ENCODE data around the gene CALY. TPM values are rescaled to one million over a fixed set of nuclear protein-coding genes. Genes with fewer than 3 reads are reported as not detected.
"Not testable (repeated sequence)": the region's sequence is repeated elsewhere in the genome, so short reads cannot be mapped to it uniquely, and the experiment has no call there.

The CALY gene
- total RNA-seq, 2 experiments from 2014 or later, result 3.8 to 3.9 TPM

GRCh38 chr10:133320852-133321422 lies 15.8 kb downstream of the CALY start:
- H3K4me3 ChIP-seq (ENCODE audit: low read length); DNase-seq; ATAC-seq (ENCODE audit: poor library complexity); POLR2A ChIA-PET; H3K9me3 Mint-ChIP-seq; H3K36me3 ChIP-seq (ENCODE audit: insufficient read depth, low read length); H3K27ac Mint-ChIP-seq; H3K27me3 ChIP-seq (ENCODE audit: control insufficient read depth in 1 of 2, insufficient read depth in 2 of 2, low read length in 2 of 2); H3K27ac ChIP-seq (ENCODE audit: low read depth in 1 of 2, low read length in 2 of 2); H3K36me3 Mint-ChIP-seq (ENCODE audit: low read depth); intact Hi-C loops (cut with DNase I, micrococcal nuclease); H3K4me3 Mint-ChIP-seq: not testable (repeated sequence)
- H3K27me3 Mint-ChIP-seq, result peaks cover 17% of the 10 kb centered on the region
- H3K4me1 ChIP-seq (ENCODE audit: insufficient read depth, low read length), result peaks cover 28% of the 10 kb centered on the region
- H3K4me1 Mint-ChIP-seq (ENCODE audit: low read depth), result peaks cover 13% of the 10 kb centered on the region
- H3K9me3 ChIP-seq (ENCODE audit: control insufficient read depth in 1 of 2, insufficient read depth in 1 of 2, low read length in 2 of 2), result peaks cover 0 to 12% of the 10 kb centered on the region in 2 experiments
- CTCF ChIA-PET, result interaction anchor here (1.6 kb wide), 1 partner anchor 9 kb away, joined by 5 read pairs; no protein-coding TSS in a partner anchor

DNA sequence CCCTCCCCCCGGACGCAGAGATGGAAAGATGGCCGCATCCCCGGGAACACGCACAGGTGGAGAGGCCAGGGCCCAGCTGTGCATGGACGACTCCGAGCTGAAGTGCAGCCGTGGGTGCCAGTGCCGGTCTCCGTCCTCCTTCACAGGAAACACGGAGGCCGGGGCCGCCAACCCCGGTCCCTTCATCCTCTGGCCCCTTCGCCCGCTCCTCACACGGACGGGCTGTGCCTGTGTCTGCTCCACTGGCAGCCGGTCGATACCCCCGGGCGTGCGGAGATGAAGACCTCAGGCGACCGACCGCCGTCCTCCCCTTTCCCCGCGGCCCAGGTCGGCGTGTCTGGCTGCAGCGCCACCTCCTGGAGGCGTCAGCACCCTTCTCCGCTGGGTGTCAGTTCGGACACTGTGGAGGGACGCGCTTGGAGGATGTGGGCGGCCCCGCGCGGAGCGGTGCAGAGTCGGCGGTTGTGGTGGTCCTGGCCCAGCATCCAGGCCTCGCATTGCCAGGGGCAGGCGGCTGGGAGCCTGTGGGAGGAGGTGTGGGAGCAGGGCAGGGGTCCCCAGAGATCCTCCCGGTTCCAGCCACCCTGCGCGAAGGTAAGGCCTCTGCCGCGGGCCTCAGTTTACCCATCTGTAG lies 18.1 kb downstream of the CALY start:
- Mint-ChIP-seq H3K27ac (no peak overlapping the region), H3K36me3 (ENCODE audit: low read depth) (peaks cover 5% of the 10 kb centered on the region), H3K27me3 (peaks cover 11% of the 10 kb centered on the region), H3K4me3 (peak overlapping the region; percentile 23), H3K4me1 (ENCODE audit: low read depth) (peaks cover 13% of the 10 kb centered on the region), H3K9me3 (no peaks in the 10 kb centered on the region)
- Histone ChIP-seq H3K36me3 (ENCODE audit: insufficient read depth, low read length) (no peaks in the 10 kb centered on the region), H3K9me3 (ENCODE audit: control insufficient read depth in 1 of 2, insufficient read depth in 1 of 2, low read length in 2 of 2) (peaks cover 0 to 4% of the 10 kb centered on the region in 2 experiments), H3K27me3 (ENCODE audit: control insufficient read depth in 1 of 2, insufficient read depth in 2 of 2, low read length in 2 of 2) (no peaks in the 10 kb centered on the region), H3K4me3 (ENCODE audit: low read length) (peak overlapping the region; percentile 55), H3K27ac (ENCODE audit: low read depth in 1 of 2, low read length in 2 of 2) (no peak overlapping the region), H3K4me1 (ENCODE audit: insufficient read depth, low read length) (peaks cover 12% of the 10 kb centered on the region)
- intact Hi-C loops (cut with DNase I, micrococcal nuclease), result loop anchor here (1.0 to 5.0 kb wide), 3 partner anchors 174 to 481 kb away; no protein-coding TSS in a partner anchor
- ATAC-seq (ENCODE audit: poor library complexity) (peak; percentile 88), DNase-seq (peak; percentile 41 to 84 (median 64))
- ChIA-PET CTCF (interaction anchor here (0.8 to 1.3 kb wide), 2 partner anchors 11 kb away, joined by 3 to 4 read pairs; no protein-coding TSS in a partner anchor), POLR2A (no interaction called here)
- TF ChIP-seq CTCF (IDR thresholded peaks at IDR 0.05), result peak; percentile 85

GRCh38 chr10:133316732-133317131 lies 20.0 kb downstream of the CALY start:
- ATAC-seq (ENCODE audit: poor library complexity) (no peak), DNase-seq (no peak)
- H3K36me3 Mint-ChIP-seq (ENCODE audit: low read depth), result peaks cover 18% of the 10 kb centered on the region
- Histone ChIP-seq H3K27me3 (ENCODE audit: control insufficient read depth in 1 of 2, insufficient read depth in 2 of 2, low read length in 2 of 2) (no peaks in the 10 kb centered on the region), H3K9me3 (ENCODE audit: control insufficient read depth in 1 of 2, insufficient read depth in 1 of 2, low read length in 2 of 2) (peaks cover 0 to 4% of the 10 kb centered on the region in 2 experiments), H3K27ac (ENCODE audit: low read depth in 1 of 2, low read length in 2 of 2) (no peak overlapping the region), H3K4me3 (ENCODE audit: low read length) (no peak overlapping the region), H3K4me1 (ENCODE audit: insufficient read depth, low read length) (peaks cover 12% of the 10 kb centered on the region), H3K36me3 (ENCODE audit: insufficient read depth, low read length) (peaks cover 15% of the 10 kb centered on the region)
- no peaks in the 10 kb centered on the region for H3K9me3 Mint-ChIP-seq
- no peak overlapping the region for H3K27ac Mint-ChIP-seq
- CTCF ChIA-PET, result interaction anchor here (0.9 kb wide), 1 partner anchor 10 kb away, joined by 3 read pairs; no protein-coding TSS in a partner anchor
- peaks cover 13% of the 10 kb centered on the region for H3K4me1 Mint-ChIP-seq (ENCODE audit: low read depth)
- POLR2A ChIA-PET, result no interaction called here
- peaks cover 11% of the 10 kb centered on the region for H3K27me3 Mint-ChIP-seq
- intact Hi-C loops (cut with DNase I, micrococcal nuclease), result loop anchor here (5.0 kb wide), 2 partner anchors 174 to 479 kb away; no protein-coding TSS in a partner anchor
- no peak for TF ChIP-seq CTCF (IDR thresholded peaks at IDR 0.05)
- H3K4me3 Mint-ChIP-seq, result no peak overlapping the region
